ENCODE results near the gene PRDM7. TPM values are rescaled to one million over a fixed set of nuclear protein-coding genes. Genes with fewer than 3 reads are reported as not detected.
"Not testable (repeated sequence)": the region's sequence is repeated elsewhere in the genome, so short reads cannot be mapped to it uniquely, and the experiment has no call there.

The PRDM7 gene
- total RNA-seq: not detected

GRCh38 chr16:90077240-90077756 is at the start of gene PRDM7:
TSS of gene PRDM7 (minus strand) at chr16:90077331. CDS start at chr16:90075910, 1,421 bp downstream.
- Histone ChIP-seq H3K9me3 (no peaks in the 10 kb centered on the region), H3K36me3 (no peaks in the 10 kb centered on the region), H3K4me3 (peak within 1 kb of the TSS; percentile 30 to 51 (median 45)), H3K27ac (peak within 1 kb of the TSS; percentile 8 to 75 (median 62)), H3K4me1 (peaks cover 0 to 18% (median 7%) of the 10 kb centered on the region in 4 donors), H3K27me3 (no peaks in the 10 kb centered on the region)
- peak; percentile 93 to 96 (median 96) for DNase-seq
- no peak for TF ChIP-seq CTCF (IDR thresholded peaks at IDR 0.05)
- no peak for TF ChIP-seq POLR2A (IDR thresholded peaks at IDR 0.05)

- H3K27me3 ChIP-seq, DNase-seq, H3K36me3 ChIP-seq, H3K9me3 ChIP-seq, H3K4me3 ChIP-seq, H3K27ac ChIP-seq, H3K4me1 ChIP-seq: not testable (repeated sequence)
Observed at GRCh38 chr16:90121846-90122245, 44.7 kb upstream of the PRDM7 start.

GRCh38 chr16:90107617-90108016 is 30.5 kb upstream of the PRDM7 start:
- not testable (repeated sequence) for H3K9me3 ChIP-seq, H3K27ac ChIP-seq, H3K36me3 ChIP-seq

GRCh38 chr16:90107060-90107459 is 29.9 kb upstream of the PRDM7 start:
- H3K27ac ChIP-seq, DNase-seq, H3K27me3 ChIP-seq, H3K36me3 ChIP-seq, H3K4me1 ChIP-seq, H3K4me3 ChIP-seq, H3K9me3 ChIP-seq: not testable (repeated sequence)

More at GRCh38 chr16:90107617-90108016, 30.5 kb upstream of the PRDM7 start:
- H3K4me3 ChIP-seq, H3K4me1 ChIP-seq, H3K27me3 ChIP-seq, DNase-seq: not testable (repeated sequence)

- H3K27ac ChIP-seq, H3K36me3 ChIP-seq, H3K27me3 ChIP-seq, H3K9me3 ChIP-seq, H3K4me1 ChIP-seq: not testable (repeated sequence)
- TF ChIP-seq CTCF (IDR thresholded peaks at IDR 0.05): peak in 1 of 6 experiments; percentile 19
- peak in 1 of 3 donors; percentile 21 for DNase-seq
- peak overlapping the region in 1 of 4 donors; percentile 17 for H3K4me3 ChIP-seq
Observed at GRCh38 chr16:90106271-90106670, 29.1 kb upstream of the PRDM7 start.

GRCh38 chr16:90104725-90105124 is 27.6 kb upstream of the PRDM7 start:
- not testable (repeated sequence) for DNase-seq, H3K36me3 ChIP-seq, H3K4me1 ChIP-seq, H3K4me3 ChIP-seq, H3K27ac ChIP-seq, H3K9me3 ChIP-seq, H3K27me3 ChIP-seq

- H3K4me1 ChIP-seq, H3K36me3 ChIP-seq, H3K9me3 ChIP-seq, DNase-seq, H3K4me3 ChIP-seq, H3K27me3 ChIP-seq, H3K27ac ChIP-seq: not testable (repeated sequence)
Observed at GRCh38 chr16:90102086-90102884, 25.2 kb upstream of the PRDM7 start.

GRCh38 chr16:90101332-90101731 is 24.2 kb upstream of the PRDM7 start:
- not testable (repeated sequence) for H3K9me3 ChIP-seq, DNase-seq, H3K4me1 ChIP-seq

GRCh38 chr16:90100790-90101189 is 23.7 kb upstream of the PRDM7 start:
- H3K36me3 ChIP-seq, H3K9me3 ChIP-seq, H3K4me3 ChIP-seq, H3K27ac ChIP-seq, DNase-seq, H3K4me1 ChIP-seq, H3K27me3 ChIP-seq: not testable (repeated sequence)

More at GRCh38 chr16:90101332-90101731, 24.2 kb upstream of the PRDM7 start:
- not testable (repeated sequence) for H3K4me3 ChIP-seq, H3K27ac ChIP-seq, H3K27me3 ChIP-seq, H3K36me3 ChIP-seq

GRCh38 chr16:90100229-90100628 is 23.1 kb upstream of the PRDM7 start:
- H3K36me3 ChIP-seq, DNase-seq, H3K4me1 ChIP-seq, H3K27me3 ChIP-seq, H3K4me3 ChIP-seq, H3K9me3 ChIP-seq, H3K27ac ChIP-seq: not testable (repeated sequence)

- not testable (repeated sequence) for DNase-seq, H3K9me3 ChIP-seq, H3K27ac ChIP-seq, H3K4me1 ChIP-seq, H3K27me3 ChIP-seq, H3K4me3 ChIP-seq, H3K36me3 ChIP-seq
Observed at GRCh38 chr16:90098936-90099335, 21.8 kb upstream of the PRDM7 start.

GRCh38 chr16:90097010-90097684 is 20.0 kb upstream of the PRDM7 start:
- H3K27ac ChIP-seq, H3K36me3 ChIP-seq, DNase-seq, H3K27me3 ChIP-seq, H3K4me1 ChIP-seq, H3K9me3 ChIP-seq, H3K4me3 ChIP-seq: not testable (repeated sequence)

GRCh38 chr16:90094791-90095190 is 17.7 kb upstream of the PRDM7 start:
- not testable (repeated sequence) for H3K4me1 ChIP-seq, H3K4me3 ChIP-seq

More at GRCh38 chr16:90094791-90095190, 17.7 kb upstream of the PRDM7 start:
- H3K27me3 ChIP-seq, H3K9me3 ChIP-seq, H3K36me3 ChIP-seq, DNase-seq, H3K27ac ChIP-seq: not testable (repeated sequence)

All from Peyer's patch (tissue), 4 donors.